HG03575 (cell line): Measurements from ENCODE around the gene TMEM60.
A peak's percentile ranks its signal among the peaks of the same experiment; 100 is the strongest.
"Not testable (repeated sequence)": the region's sequence is repeated elsewhere in the genome, so short reads cannot be mapped to it uniquely, and the experiment has no call there.

ENCODE experiments used
- ATAC-seq: cut with Tn5 transposase; IDR thresholded peaks from one replicate; pipeline ENCODE4 v1.9.1; 2021; ENCODE audit not compliant: unreplicated experiment, insufficient number of reproducible peaks, low FRiP score; ENCODE audit errors: extremely low read depth

Gene TMEM60

GRCh38 chr7:77798394-77799077 is at the start of gene TMEM60, which contains the start of gene PHTF2:
TSS of gene TMEM60 (minus strand) at chr7:77798434. CDS start at chr7:77794373, 4,061 bp downstream.
TSS of gene PHTF2 (plus strand) at chr7:77798773.
- peak; percentile 73 for ATAC-seq

GRCh38 chr7:77846317-77847092 is 48.3 kb upstream of the TMEM60 start:
- ATAC-seq: no peak

- no peak for ATAC-seq
Observed at GRCh38 chr7:77843194-77843593, 45.0 kb upstream of the TMEM60 start.

- ATAC-seq: no peak
Observed at GRCh38 chr7:77839919-77840318, 41.7 kb upstream of the TMEM60 start.

GRCh38 chr7:77838929-77839491 is 40.8 kb upstream of the TMEM60 start:
- ATAC-seq: no peak

- no peak for ATAC-seq
Observed at GRCh38 chr7:77837966-77838365, 39.7 kb upstream of the TMEM60 start.

GRCh38 chr7:77837275-77837674 is 39.0 kb upstream of the TMEM60 start:
- ATAC-seq: no peak

GRCh38 chr7:77836425-77836824 is 38.2 kb upstream of the TMEM60 start:
- ATAC-seq: not testable (repeated sequence)

GRCh38 chr7:77833136-77833535 is 34.9 kb upstream of the TMEM60 start:
- ATAC-seq: no peak

- no peak for ATAC-seq
Observed at GRCh38 chr7:77831953-77832352, 33.7 kb upstream of the TMEM60 start.

GRCh38 chr7:77831481-77831880 is 33.2 kb upstream of the TMEM60 start:
- ATAC-seq: no peak

GRCh38 chr7:77830649-77831355 is 32.6 kb upstream of the TMEM60 start:
- no peak for ATAC-seq

GRCh38 chr7:77827999-77828398 is 29.8 kb upstream of the TMEM60 start:
- no peak for ATAC-seq

- no peak for ATAC-seq
Observed at GRCh38 chr7:77826300-77826699, 28.1 kb upstream of the TMEM60 start.

- ATAC-seq: no peak
Observed at GRCh38 chr7:77825131-77825530, 26.9 kb upstream of the TMEM60 start.

GRCh38 chr7:77824636-77825035 is 26.4 kb upstream of the TMEM60 start:
- ATAC-seq: no peak

- no peak for ATAC-seq
Observed at GRCh38 chr7:77823787-77824186, 25.6 kb upstream of the TMEM60 start.

GRCh38 chr7:77822269-77822668 is 24.0 kb upstream of the TMEM60 start:
- ATAC-seq: no peak

- ATAC-seq: no peak
Observed at GRCh38 chr7:77820967-77821366, 22.7 kb upstream of the TMEM60 start.
